HEK293 (cell line): ENCODE results near the gene TEX36.

Experiments
- BCL11A ChIP-seq: fragments of 450-650 bp; formaldehyde crosslinking; IDR thresholded peaks from 2 replicates; pipeline ENCODE4 v1.5.1; 2016; ENCODE audit warnings: low read depth, missing biosample characterization, missing genetic modification characterization
- CTCF ChIP-seq: fragments of 450-650 bp; formaldehyde crosslinking; IDR thresholded peaks from 2 replicates; pipeline ENCODE4 v1.5.1; 2016; ENCODE audit warnings: missing biosample characterization, missing genetic modification characterization
- GFI1B ChIP-seq: fragments of 450-650 bp; formaldehyde crosslinking; IDR thresholded peaks from 2 replicates; pipeline ENCODE4 v1.5.1; 2016; ENCODE audit warnings: missing biosample characterization, missing genetic modification characterization
- GLI2 ChIP-seq: fragments of 450-650 bp; formaldehyde crosslinking; IDR thresholded peaks from 2 replicates; pipeline ENCODE4; 2017; ENCODE audit warnings: missing biosample characterization, missing genetic modification characterization, low read depth, borderline replicate concordance
- GLIS1 ChIP-seq: fragments of 450-650 bp; formaldehyde crosslinking; IDR thresholded peaks from 2 replicates; pipeline ENCODE4 v1.5.1; 2016; ENCODE audit warnings: missing biosample characterization, missing genetic modification characterization
- HOXD13 ChIP-seq: sonication (generic); formaldehyde crosslinking; IDR thresholded peaks from 2 replicates; pipeline ENCODE4 v1.8.0; 2022; ENCODE audit warnings: missing genetic modification reagents, borderline replicate concordance
- PATZ1 ChIP-seq: fragments of 450-650 bp; formaldehyde crosslinking; IDR thresholded peaks from 2 replicates; pipeline ENCODE4 v1.5.1; 2016; ENCODE audit warnings: missing biosample characterization, missing genetic modification characterization
- PRDM4 ChIP-seq: fragments of 450-650 bp; formaldehyde crosslinking; IDR thresholded peaks from 2 replicates; pipeline ENCODE4 v1.5.1; 2017; ENCODE audit warnings: missing biosample characterization, missing genetic modification characterization
- PRDM6 ChIP-seq: fragments of 450-650 bp; formaldehyde crosslinking; IDR thresholded peaks from 2 replicates; pipeline ENCODE4 v1.5.1; 2017; ENCODE audit warnings: missing biosample characterization, missing genetic modification characterization
- SCRT1 ChIP-seq: fragments of 450-650 bp; formaldehyde crosslinking; IDR thresholded peaks from 2 replicates; pipeline ENCODE4 v1.5.1; 2016; ENCODE audit warnings: missing biosample characterization, missing genetic modification characterization, borderline replicate concordance
- SCRT2 ChIP-seq: fragments of 450-650 bp; formaldehyde crosslinking; IDR thresholded peaks from 2 replicates; pipeline ENCODE4 v1.5.1; 2016; ENCODE audit warnings: missing biosample characterization, missing genetic modification characterization
- SP2 ChIP-seq: fragments of 450-650 bp; formaldehyde crosslinking; IDR thresholded peaks from 2 replicates; pipeline ENCODE4 v1.5.1; 2016; ENCODE audit warnings: missing biosample characterization, missing genetic modification characterization
- ZNF174 ChIP-seq: fragments of 450-650 bp; formaldehyde crosslinking; IDR thresholded peaks from 2 replicates; pipeline ENCODE4 v1.5.0; 2017; ENCODE audit warnings: missing biosample characterization, mild to moderate bottlenecking, missing genetic modification characterization
- ZNF175 ChIP-seq: fragments of 450-650 bp; formaldehyde crosslinking; IDR thresholded peaks from 2 replicates; pipeline ENCODE4 v1.5.1; 2016; ENCODE audit warnings: missing biosample characterization, missing genetic modification characterization
- ZNF19 ChIP-seq: fragments of 450-650 bp; formaldehyde crosslinking; IDR thresholded peaks from 2 replicates; pipeline ENCODE4; 2016; ENCODE audit warnings: missing biosample characterization, missing genetic modification characterization, low read depth
- ZNF202 ChIP-seq: fragments of 450-650 bp; formaldehyde crosslinking; IDR thresholded peaks from 2 replicates; pipeline ENCODE4 v1.5.1; 2016; ENCODE audit warnings: missing biosample characterization, missing genetic modification characterization, borderline replicate concordance
- ZNF221 ChIP-seq: fragments of 450-650 bp; formaldehyde crosslinking; IDR thresholded peaks from 2 replicates; pipeline ENCODE4 v1.5.1; 2017; ENCODE audit warnings: missing biosample characterization, missing genetic modification characterization, borderline replicate concordance
- ZNF280D ChIP-seq: fragments of 450-650 bp; formaldehyde crosslinking; IDR thresholded peaks from 2 replicates; pipeline ENCODE4 v1.5.1; 2016; ENCODE audit warnings: missing biosample characterization, missing genetic modification characterization
- ZNF311 ChIP-seq: fragments of 450-650 bp; formaldehyde crosslinking; IDR thresholded peaks from 2 replicates; pipeline ENCODE4 v1.5.1; 2017; ENCODE audit warnings: missing biosample characterization, missing genetic modification characterization, borderline replicate concordance
- ZNF350 ChIP-seq: fragments of 450-650 bp; formaldehyde crosslinking; IDR thresholded peaks from 2 replicates; pipeline ENCODE4 v1.5.0; 2017; ENCODE audit warnings: missing biosample characterization, mild to moderate bottlenecking, missing genetic modification characterization
- ZNF404 ChIP-seq: fragments of 450-650 bp; formaldehyde crosslinking; IDR thresholded peaks from 2 replicates; pipeline ENCODE4 v1.5.1; 2017; ENCODE audit warnings: missing biosample characterization, missing genetic modification characterization
- ZNF510 ChIP-seq: fragments of 450-650 bp; formaldehyde crosslinking; IDR thresholded peaks from 2 replicates; pipeline ENCODE4 v1.5.1; 2018; ENCODE audit warnings: mild to moderate bottlenecking, missing genetic modification characterization, missing biosample characterization; ENCODE audit not compliant: insufficient replicate concordance
- ZNF514 ChIP-seq: fragments of 450-650 bp; formaldehyde crosslinking; IDR thresholded peaks from 2 replicates; pipeline ENCODE4 v1.5.1; 2016; ENCODE audit warnings: missing biosample characterization, missing genetic modification characterization
- ZNF529 ChIP-seq: fragments of 450-650 bp; formaldehyde crosslinking; IDR thresholded peaks from 2 replicates; pipeline ENCODE4 v1.5.1; 2017; ENCODE audit warnings: missing genetic modification characterization, missing biosample characterization; ENCODE audit not compliant: insufficient replicate concordance
- ZNF549 ChIP-seq: fragments of 450-650 bp; IDR thresholded peaks from 2 replicates; pipeline ENCODE4 v1.5.1; 2018; ENCODE audit warnings: missing biosample characterization, missing genetic modification characterization, mild to moderate bottlenecking, inconsistent platforms, moderate library complexity
- ZNF585B ChIP-seq: fragments of 450-650 bp; formaldehyde crosslinking; IDR thresholded peaks from 2 replicates; pipeline ENCODE4 v1.5.1; 2016; ENCODE audit warnings: missing biosample characterization, missing genetic modification characterization
- ZNF670 ChIP-seq: fragments of 450-650 bp; formaldehyde crosslinking; IDR thresholded peaks from 2 replicates; pipeline ENCODE4 v1.5.1; 2016; ENCODE audit warnings: missing biosample characterization, missing genetic modification characterization, low read depth
- ZNF837 ChIP-seq: fragments of 450-650 bp; formaldehyde crosslinking; IDR thresholded peaks from 2 replicates; pipeline ENCODE4 v1.5.1; 2016; ENCODE audit warnings: missing biosample characterization, missing genetic modification characterization

Gene TEX36

GRCh38 chr10:125719173-125720001 is 36.4 kb upstream of the TEX36 start, which contains the start of gene EDRF1 (continued):
- no peak for TF ChIP-seq PRDM6 (tag by site-specific recombination)
- no peak for TF ChIP-seq CTCF
- TF ChIP-seq SCRT2: peak; percentile 63; the same call in 1 of the 2 replicates
- no peak for TF ChIP-seq BCL11A
- TF ChIP-seq SP2: peak; percentile 93
- TF ChIP-seq ZNF510 (tag by site-specific recombination): no peak
- TF ChIP-seq ZNF350: no peak
- no peak for TF ChIP-seq ZNF19 (tag by site-specific recombination)
- TF ChIP-seq ZNF174 (tag by site-specific recombination): no peak
- no peak for TF ChIP-seq SCRT1 (tag by site-specific recombination)
- TF ChIP-seq ZNF514 (tag by site-specific recombination): no peak
- no peak for TF ChIP-seq ZNF837 (tag by site-specific recombination)
- no peak for TF ChIP-seq ZNF549 (tag by site-specific recombination)
- peak; percentile 65; the same call in 1 of the 2 replicates for TF ChIP-seq PATZ1 (tag by site-specific recombination)
- no peak for TF ChIP-seq ZNF280D (tag by site-specific recombination)
- TF ChIP-seq ZNF311: no peak
- no peak for TF ChIP-seq ZNF202 (tag by site-specific recombination)
- TF ChIP-seq GFI1B (tag by site-specific recombination): no peak
- TF ChIP-seq ZNF529 (tag by site-specific recombination): no peak
- TF ChIP-seq ZNF175 (tag by site-specific recombination): no peak
- no peak for TF ChIP-seq HOXD13 (CRISPR knock-in tag)
- TF ChIP-seq ZNF221 (tag by site-specific recombination): no peak
- peak; percentile 54; the same call in 1 of the 2 replicates for TF ChIP-seq GLIS1 (tag by site-specific recombination)
- TF ChIP-seq ZNF670: no peak
- 0 out of 2 replicates have a peak, but pooled peaks have one; percentile 12 for TF ChIP-seq PRDM4 (tag by site-specific recombination)
- no peak for TF ChIP-seq ZNF585B (tag by site-specific recombination)
- TF ChIP-seq ZNF404: no peak
- no peak; the same call in 1 of the 2 replicates for TF ChIP-seq GLI2 (tag by site-specific recombination)
